Stromal cell of bone marrow (primary cell): Measurements from ENCODE around the gene LCE2D.
"Not testable (repeated sequence)": the region's sequence is repeated elsewhere in the genome, so short reads cannot be mapped to it uniquely, and the experiment has no call there.

Experiments
- DNase-seq: peaks from one replicate; pipeline ENCODE4 v3.0.0-alpha.2; 2012; ENCODE audit warnings: low read depth

The LCE2D gene, protein sequence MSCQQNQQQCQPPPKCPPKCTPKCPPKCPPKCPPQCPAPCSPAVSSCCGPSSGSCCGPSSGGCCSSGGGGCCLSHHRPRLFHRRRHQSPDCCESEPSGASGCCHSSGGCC

DNA sequence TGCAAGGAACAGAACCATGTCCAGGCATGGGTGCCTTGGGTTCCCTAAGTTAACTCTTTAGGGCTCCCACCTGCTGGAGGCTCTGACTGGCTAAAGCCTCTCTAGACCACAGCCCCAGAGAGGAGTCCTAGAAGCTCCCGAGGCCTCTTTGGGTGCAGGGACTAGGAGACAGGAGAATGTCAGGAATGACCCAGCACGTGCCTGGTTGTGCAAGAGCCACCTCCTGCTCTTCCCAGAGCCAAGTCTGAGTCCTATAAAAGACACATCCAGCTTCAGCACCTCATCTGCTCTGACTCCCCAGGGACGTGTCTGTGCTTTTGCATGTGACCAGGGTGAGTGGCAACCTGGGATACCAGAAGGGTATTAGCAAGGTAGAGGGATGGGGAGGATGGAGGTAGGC, at the start of gene LCE2D:
Gene LCE2D, plus strand, starts transcription at position 283 of the 400 bp plus-strand sequence. CDS start 726 bp downstream, outside the sequence.
- no peak for DNase-seq

DNA sequence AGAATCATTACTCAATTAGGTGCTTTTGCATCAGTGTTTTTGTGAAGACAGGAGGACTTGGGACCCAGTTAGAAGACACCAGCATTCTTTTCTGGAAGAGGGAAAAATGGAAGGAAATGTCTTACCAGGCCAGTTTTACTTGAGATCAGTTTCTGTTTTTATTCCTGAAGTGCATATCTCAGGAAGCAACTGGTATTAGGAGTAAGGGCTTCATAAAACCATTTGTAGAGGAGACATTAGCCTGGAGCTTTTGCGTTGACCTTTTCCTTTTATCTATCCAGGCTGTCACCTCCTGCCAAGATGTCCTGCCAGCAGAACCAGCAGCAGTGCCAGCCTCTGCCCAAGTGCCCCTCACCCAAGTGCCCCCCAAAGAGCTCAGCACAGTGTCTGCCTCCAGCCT, 49.7 kb upstream of the LCE2D start, which contains the start of gene LCE3B:
Gene LCE3B, plus strand, starts transcription at position 301 of the 400 bp plus-strand sequence. Its CDS starts 0 bp downstream, at position 301.
- DNase-seq, result no peak

DNA sequence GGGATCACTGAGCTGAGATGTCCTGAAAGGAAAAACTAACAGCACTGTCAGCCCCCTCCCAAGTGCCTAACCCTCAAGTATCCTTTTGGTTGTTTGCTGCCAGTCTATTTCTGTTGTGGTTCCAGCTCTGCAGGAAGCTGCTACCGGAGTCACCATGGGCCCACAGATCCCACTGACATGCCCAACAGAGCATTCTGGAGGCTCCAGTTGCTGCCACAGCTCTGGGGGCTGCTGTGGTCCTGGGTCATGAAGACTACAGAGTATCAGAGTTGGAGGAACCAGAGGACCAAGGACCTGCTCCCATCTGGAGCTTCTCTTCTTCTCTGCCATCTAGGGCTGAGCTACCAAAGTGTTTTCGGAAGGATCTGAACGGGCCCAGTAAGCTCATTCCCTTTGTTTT, 41.2 kb upstream of the LCE2D start:
- no peak for DNase-seq

DNA sequence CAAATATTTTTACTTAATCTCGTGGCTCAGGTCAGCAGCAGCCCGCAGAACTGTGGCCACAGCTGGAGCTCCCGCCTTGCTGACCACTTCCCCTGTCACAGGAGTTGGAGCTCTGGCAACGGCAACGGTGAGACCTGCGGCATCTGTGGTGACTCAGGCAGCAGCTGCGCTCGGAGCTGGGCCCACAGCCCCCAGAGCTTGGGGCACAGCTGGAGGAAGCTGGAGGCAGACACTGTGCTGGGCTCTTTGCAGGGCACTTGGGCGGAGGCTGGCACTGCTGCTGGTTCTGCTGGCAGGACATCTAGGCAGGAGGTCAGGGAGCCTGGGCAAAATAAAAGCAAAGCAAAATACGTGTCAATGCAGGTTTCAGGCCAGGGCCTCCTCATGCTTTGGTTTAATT, 40.4 kb upstream of the LCE2D start, which contains the start of gene LCE3A:
Gene LCE3A, minus strand, starts transcription at position 301 of the 400 bp plus-strand sequence. Its CDS starts 0 bp downstream, at position 301.
- DNase-seq, result no peak

DNA sequence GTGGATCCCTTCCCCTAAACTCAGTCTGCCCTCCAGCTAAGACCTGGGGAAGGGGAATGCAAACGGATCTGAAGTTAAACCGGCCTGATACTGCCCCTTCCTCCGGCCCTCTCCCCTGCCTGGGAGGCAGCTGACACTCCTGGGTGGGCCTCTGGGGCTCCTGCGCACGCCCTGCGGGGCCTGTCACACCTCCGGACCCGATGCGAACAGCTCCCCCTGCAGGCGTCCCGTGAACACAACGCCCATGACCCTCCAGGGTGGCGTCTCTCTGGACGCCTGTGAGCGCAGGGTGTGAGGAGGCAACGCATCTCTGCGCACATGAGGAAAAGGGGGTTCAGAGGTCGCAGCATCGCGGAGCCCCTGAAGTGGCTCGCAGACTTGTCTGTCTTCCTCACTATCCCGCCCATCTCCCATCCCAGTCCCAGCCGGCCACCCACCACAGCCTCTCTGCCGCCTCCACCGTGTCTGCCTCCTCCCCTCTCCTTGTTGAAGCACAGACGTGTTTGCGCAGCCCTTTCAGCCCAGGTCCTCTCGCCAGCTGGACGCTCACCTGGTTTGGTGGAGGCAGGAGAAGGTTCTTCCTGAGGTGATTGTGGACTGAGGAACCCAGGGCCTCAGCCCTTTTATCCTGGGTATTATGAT, 39.9 kb upstream of the LCE2D start:
- no peak for DNase-seq

DNA sequence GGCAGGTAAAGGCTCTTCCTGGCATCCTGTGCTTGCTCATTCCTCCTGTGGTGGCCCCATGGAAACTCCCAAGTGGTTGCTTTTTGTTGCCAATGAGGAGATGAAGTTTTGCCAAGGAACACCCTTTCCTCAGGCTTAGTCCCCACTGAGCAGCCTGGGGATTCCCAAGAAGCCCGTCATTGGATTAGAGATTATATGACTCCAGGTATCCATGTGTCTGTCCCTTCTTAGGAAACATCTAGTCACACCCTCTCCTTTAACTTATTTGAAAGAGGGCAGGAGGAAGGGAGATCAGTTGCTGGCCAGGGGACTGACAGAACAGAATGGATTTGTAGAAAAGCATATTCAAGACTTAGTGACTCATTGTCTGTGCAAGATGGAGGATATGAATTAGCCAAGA, 36.4 kb upstream of the LCE2D start:
- DNase-seq, result no peak

DNA sequence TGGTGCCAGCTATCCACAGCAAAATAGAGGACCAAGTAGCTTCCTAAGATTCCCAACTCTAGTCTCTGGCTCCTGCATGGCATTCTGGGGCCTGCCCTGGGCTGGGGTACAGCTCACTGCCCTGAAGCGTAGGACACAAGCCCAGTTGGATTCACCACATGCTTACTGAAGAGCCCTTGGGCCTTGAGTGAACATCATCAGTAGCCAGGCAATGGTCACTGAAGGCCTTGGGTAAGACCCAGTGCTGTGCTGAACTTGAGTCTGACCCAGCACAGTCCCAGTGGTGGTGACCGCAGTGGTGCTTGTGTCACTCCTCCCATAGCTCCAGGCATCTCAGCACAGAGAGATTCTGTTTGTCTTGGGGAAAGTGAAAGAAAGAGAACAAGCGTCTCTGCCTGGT, 32.6 kb upstream of the LCE2D start:
- no peak for DNase-seq

DNA sequence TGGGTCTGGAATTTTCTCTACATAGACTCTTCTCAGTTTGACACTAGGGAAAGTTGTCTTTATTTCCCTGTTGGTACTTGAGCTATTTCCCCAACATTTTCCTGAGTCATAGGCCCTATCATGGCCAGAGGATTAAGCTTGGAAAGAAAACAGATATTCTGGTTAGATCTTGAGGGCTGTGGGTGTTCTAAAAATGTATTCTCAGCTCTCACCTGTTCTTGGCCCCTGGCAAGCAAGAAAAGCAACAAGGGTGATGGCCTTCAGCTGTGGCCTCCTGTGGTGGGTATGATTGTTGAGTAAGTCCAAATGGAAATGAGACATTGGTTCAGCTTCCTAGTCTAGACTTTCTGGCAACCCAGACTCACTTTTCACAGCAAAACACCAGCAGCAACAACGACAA, 22.8 kb upstream of the LCE2D start:
- no peak for DNase-seq

DNA sequence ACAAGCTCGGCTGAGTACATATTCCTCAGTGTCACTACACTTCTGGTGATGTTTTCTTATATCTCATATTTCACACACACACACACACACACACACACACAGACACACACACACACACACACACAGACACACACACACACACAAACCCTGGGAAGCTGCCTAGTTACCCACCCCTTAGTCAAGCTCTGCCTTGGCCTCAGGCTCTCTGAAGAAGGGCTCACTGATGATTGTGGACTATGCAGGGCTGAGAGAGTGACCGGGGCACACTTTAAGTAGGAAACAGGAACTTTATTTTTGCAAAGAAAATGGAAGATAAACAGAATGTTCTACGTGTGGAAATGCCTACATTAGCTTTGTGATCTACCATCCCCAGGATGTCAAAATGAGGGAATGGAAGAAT, 19.2 kb upstream of the LCE2D start:
- DNase-seq, result no peak

DNA sequence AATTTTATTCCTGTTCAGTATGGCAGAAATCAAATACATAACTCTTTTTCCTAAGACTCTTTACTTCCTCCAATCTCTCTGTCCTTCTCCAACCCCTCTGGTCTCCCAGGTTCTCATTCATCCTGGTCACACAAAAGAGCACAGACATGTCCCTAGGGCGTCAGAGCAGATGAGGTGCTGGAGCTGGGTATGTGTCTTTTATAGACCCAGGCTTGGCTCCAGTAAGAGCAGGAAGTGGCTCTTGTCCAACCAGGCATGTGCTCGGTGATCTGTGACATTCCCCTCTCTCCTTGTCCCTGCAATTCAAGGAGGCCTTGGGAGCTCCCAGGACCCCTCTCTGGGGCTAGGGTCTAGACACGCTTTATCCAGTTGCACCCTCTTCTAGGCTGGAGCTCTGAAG, 18.0 kb upstream of the LCE2D start:
- no peak for DNase-seq

DNA sequence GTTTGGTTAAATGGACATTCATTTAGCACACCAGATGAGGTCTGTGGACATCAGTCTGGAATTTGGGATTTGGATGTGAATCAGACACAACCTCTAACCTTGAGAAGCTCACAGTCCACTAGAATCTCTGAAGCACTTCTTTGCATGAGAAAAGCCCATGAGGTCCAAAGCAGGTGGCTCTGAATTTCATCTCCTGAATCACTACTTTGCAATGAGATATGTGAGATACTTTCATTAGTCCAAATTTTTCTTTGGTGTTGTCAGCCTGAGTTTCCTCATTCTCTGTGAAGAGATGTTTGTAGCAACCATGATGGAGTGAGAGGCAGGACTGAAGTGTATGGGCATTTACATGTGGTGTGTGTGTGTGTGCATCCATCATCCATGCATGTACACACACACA, 16.5 kb upstream of the LCE2D start:
- no peak for DNase-seq

DNA sequence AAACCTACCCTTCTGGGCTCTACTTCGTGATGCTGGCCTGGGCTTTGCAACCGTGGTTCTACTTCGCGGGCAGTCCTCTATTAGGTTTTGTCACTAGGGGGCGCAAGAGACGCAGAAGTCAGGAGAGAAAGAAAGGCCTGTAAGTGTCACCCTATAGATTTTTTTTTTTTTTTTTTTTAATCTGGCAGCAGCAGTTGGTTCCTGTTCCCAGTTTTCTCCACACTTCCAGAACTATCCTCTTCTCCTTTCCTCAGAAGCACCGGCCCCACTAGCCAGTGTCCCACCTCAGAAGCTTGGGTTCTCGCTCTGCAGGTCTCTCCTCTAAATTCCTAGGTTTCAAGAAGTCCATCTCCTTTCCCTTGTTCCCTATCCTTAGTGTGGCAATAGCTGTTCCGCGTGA, 9.1 kb upstream of the LCE2D start:
- peak; percentile 20 for DNase-seq

DNA sequence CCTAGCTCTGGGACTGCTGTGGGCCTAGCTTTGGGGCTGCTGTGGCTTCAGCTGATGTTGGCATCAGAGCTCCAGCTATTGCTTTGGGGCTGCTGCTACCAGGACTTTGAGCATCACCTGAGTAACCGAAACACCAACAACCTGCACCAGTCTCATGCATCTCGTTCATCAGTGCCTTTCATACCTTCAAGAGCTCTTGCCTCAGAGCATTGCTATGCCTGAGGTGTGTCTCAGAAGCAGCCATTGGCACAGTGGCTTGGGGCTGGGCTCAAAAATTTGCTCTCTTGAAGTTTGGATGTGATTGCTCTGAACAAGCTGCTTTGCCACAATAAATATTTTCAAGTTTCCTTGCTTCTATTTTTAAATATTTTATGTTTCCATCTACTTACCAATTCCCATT, 6.7 kb upstream of the LCE2D start:
- no peak for DNase-seq

DNA sequence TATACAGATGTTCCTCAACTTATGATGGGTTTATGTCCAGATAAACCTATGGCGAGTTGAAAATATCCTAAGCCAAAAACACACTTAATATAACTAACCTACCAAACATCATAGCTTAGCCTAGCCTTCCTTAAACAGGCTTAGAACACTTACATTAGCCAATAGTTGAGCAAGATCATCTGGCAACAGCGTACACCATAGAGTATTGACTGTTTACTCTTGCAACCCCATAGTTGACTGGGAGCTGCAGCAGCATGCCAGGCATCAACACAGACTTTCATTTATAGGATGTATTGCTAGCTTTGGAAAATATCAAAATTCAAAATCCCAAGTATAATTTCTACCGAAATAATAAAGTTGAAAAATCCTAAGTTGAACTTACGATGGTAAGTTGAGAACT, 5.5 kb upstream of the LCE2D start:
- no peak for DNase-seq

DNA sequence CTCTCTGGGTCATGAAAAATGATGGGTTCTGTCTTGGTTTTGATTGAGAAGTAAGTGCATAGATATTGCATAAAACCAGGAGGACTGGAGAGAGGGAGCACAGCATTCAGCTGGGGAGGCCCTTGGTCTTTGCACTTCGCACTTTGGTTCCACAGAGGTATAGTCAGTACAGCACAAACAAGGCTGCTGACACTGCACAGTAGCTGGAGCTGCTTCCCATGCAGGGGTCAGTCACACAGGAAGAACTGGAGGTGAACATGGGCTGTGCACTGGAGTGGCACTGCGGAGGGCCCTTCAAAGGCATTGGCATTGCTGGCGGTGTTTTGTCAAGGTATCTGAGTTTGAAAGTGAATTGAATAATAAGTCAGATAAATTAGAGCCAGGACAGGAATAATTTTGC, 4.5 kb upstream of the LCE2D start:
- no peak for DNase-seq

DNA sequence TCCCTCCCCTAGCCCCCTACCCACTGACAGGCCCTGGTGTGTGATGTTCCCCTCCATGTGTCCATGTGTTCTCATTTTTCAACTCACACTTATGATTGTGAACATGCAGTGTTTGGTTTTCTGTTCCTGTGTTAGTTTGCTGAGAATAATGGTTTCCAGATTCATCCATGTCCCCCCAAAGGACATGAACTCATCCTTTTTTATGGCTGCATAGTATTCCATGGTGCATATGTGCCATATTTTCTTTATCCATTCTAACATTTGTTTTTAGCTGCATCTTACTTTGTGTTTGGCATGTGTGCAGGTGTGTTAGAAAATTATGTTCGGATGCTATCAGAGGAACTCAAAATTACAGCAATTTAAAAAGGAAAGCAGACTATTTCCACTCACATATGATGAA, 3.0 kb downstream of the LCE2D start:
- not testable (repeated sequence) for DNase-seq

DNA sequence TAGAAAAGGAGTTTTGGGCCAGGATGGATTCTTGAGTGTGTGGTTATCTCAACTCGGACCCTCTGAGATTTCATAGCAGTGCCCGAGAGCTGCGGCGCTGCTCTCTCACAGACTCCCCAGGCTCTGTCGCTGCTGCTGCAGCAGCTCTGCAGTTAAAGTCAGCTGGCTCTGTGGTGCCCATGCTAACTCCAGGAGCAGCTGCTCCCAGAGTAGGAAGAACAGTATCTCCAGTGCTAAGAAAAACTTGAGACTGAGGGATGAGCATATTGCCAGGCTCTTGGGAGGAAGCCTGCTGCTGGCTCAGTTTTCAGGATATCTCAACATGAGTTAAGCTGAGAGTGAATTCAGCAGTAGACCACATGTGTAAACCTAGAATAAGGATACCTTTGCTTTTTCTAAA, 4.5 kb downstream of the LCE2D start:
- no peak for DNase-seq

DNA sequence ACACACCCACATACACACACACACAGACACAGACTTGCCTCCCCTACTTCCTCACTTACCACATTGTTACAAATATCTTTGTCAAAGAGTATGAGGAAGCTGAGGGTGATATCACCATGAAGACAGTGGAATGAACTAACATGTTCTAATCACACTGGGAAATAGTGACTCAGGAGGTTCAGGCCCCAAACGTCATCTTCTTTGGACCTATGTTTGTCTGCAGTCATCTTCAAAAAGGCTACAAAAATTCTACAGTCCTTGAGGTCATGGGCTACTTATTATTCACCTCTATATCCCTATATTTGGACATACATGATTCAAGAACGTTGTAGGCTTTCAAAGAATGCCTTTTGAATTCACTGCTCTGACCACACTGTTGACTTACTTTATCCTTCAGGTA, 9.8 kb downstream of the LCE2D start:
- no peak for DNase-seq

DNA sequence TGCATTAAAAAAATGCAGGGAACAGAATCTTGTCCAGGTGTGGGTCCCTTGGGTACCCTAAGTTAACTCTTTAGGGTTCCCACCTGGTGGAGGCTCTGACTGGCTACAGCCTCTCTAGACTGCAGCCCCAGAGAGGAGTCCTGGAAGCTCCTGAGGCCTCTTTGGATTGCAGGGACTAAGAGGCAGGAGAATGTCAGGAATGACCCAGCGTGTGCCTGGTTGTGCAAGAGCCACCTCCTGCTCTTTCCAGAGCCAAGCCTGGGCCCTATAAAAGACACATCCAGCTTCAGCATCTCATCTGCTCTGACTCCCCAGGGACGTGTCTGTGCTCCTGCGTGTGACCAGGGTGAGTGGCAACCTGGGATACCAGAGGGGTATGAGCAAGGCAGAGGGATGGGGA, 11.8 kb downstream of the LCE2D start, which contains the start of gene LCE2C:
Gene LCE2C, plus strand, starts transcription at position 297 of the 400 bp plus-strand sequence. CDS start 737 bp downstream, outside the sequence.
- DNase-seq, result not testable (repeated sequence)

DNA sequence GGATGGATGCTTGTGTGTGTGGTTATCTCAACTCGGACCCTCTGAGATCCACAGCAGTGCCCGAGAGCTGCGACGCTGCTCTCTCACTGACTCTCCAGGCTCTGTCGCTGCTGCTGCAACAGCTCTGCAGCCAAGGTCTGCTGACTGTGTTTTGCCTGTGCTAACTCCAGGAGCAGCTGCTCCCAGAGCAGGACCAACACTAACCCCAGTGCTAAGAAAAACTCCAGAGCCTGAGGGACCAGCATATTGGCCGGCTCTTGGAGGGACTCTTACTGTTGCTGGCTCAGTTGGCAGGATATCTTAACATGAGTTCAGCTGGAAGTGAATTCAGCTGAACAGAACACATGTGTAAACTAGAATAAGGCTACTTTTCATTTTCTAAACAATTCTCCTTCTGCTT, 16.3 kb downstream of the LCE2D start:
- no peak for DNase-seq

DNA sequence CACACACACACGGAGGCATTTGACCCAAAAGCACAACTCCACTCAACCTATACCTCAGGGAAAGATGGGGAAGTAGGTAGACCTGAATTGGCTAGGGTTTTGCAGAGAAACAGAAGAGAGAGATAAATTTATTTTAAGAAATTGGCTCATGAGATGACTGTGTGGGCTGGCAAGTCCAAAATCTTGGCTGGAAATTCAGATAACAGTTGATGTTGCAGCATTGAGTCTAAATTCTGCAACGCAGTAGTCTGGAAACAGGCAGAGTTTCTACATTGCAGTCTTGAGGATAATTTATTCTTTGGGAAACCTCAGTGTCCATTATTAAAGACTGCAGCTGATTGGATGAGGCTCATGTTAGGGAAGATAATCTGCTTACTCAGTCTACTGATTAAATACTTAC, 18.4 kb downstream of the LCE2D start:
- no peak for DNase-seq

DNA sequence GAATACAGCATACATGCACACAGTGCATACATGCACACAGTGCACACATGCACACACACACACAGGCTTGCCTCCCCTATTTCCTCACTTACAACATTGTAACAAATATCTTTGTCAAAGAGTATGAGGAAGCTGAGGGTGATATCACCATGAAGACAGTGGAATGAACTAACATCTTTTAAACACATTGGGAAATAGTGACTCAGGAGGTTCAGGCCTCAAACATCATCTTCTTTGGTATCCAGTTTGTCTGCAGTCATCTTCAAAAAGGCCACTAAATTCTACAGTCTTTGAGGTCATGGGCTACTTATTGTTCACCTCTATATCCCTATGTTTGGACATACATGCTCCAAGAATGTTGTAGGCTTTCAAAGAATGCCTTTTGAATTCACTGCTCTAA, 20.7 kb downstream of the LCE2D start:
- no peak for DNase-seq

DNA sequence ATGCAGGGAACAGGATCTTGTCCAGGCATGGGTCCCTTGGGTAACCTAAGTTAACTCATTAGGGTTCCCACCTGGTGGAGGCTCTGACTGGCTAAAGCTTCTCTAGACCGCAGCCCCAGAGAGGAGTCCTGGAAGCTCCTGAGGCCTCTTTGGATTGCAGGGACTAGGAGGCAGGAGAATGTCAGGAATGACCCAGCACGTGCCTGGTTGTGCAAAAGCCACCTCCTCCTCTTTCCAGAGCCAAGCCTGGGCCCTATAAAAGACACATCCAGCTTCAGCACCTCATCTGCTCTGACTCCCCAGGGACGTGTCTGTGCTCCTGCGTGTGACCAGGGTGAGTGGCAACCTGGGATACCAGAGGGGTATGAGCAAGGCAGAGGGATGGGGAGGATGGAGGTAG, 22.6 kb downstream of the LCE2D start, which contains the start of gene LCE2B:
Gene LCE2B, plus strand, starts transcription at position 301 of the 400 bp plus-strand sequence. CDS start 721 bp downstream, outside the sequence.
- DNase-seq, result not testable (repeated sequence)
